HG02981 (cell line): Measurements from ENCODE around the gene RRAGD.

Source experiments
- ATAC-seq: cut with Tn5 transposase; IDR thresholded peaks from one replicate; pipeline ENCODE4 v1.9.1; 2021; ENCODE audit warnings: mild to moderate bottlenecking, moderate library complexity; ENCODE audit not compliant: unreplicated experiment

The RRAGD gene

DNA sequence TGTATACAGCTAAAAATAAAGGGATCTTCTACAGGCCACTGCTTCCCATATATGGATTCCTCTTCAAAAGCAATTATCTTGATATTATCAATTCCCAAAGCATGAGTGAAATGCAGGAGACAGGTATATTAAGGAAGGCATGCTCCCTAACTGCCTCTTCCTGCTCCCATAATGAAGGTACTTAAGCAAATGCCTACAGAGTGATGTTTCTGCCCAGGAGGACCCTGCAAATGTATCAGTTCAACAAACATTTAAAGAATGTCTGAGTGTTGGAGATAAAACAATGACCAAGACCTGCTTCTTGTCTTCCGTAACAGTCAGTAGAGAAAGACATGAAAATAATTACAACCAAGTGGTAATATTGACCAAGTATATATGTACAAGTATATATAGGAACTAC is 63.7 kb downstream of the RRAGD start:
- ATAC-seq = no peak

DNA sequence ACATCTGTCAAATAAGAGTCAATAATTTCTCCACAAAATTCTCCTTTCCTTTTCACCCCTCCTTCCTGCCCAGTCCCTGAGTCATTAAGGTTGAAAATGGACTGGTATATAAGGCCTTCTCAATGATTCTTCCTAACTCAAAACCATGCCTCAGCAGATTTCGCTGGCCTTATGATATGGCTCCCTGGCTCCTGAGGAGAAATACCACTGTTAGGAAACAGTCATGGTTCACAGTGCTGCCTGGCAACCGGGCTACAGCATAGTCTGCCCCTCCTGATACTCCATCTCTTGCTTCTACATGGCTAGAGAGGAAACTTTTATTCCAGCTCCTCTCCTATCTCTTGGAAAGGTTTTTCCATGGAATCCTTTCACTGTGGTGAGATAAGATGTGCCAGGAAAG is 64.2 kb downstream of the RRAGD start:
- ATAC-seq = no peak

DNA sequence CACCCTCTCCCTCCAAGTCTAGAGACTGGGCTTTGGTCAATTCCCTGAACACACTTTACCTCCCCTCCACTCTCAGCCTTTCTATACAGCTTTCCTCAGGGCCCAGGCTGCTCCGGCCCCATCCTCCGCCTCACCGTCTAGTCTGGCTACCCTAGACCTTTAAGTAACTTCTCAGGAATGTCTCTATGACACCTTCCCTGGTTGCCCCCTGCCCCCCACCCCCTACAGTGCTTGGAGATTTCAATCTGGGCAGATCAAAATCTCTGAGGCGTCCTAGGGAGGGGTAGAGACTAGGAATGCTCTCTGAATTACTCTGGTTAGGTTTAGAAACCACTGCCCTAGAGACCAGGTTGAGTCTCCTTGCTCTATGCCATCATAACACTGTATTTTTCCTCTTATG is 65.6 kb downstream of the RRAGD start:
- ATAC-seq = no peak

DNA sequence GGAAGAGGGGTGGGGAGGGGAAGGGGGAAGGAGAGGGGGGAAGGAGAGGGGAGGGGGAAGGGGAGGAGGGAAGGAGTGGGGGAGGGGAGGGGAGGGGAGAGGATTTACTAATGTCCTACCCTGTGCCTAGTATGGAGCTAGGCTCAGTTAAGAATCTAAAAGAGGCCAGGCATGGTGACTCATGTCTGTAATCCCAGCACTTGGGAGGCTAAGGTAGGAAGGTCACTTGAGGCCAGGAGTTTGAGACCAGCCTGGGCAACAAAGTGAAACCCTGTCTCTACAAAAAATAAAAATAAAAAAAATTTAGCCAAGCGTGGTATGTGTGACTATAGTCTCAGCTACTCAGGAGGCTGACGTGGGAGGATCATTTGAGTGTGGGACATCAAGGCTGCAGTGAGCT is 72.5 kb downstream of the RRAGD start:
- no peak for ATAC-seq

DNA sequence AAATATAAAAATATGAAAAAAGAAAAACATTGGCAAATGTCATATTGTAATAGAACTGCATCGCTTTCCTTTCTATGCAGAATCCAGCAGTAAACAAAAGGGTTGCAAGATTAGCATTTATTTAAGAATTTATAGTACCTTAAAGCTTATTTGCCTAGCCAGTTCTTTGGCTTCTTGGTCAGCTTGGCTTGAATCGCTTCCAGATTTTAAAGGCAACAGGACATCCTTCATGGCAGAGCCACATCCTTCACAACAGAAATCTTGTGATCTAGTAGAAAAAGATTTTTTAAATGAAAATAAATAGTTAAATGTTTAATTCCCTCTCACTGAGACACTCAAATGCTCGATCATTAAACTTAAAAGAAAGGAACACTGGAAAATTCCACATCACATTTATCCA is 76.9 kb downstream of the RRAGD start:
- no peak for ATAC-seq

DNA sequence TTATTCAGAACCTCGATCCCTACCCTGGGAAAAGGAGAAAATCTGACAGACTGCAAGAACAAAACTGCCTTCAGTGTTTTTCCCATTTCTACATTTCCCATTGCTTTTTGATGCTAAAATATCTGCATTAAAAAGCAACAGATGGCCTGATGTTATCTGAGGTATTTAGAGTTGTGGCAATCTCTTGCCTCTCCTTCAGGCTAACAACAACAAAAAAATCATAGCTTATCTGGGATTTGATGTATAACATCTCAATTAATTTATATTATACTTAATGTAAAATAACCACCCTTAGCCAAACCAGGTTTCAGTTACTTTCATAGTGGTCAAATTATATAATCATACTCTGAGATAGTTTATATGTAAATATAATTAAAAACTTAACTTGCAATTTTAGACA is 81.2 kb downstream of the RRAGD start:
- no peak for ATAC-seq

DNA sequence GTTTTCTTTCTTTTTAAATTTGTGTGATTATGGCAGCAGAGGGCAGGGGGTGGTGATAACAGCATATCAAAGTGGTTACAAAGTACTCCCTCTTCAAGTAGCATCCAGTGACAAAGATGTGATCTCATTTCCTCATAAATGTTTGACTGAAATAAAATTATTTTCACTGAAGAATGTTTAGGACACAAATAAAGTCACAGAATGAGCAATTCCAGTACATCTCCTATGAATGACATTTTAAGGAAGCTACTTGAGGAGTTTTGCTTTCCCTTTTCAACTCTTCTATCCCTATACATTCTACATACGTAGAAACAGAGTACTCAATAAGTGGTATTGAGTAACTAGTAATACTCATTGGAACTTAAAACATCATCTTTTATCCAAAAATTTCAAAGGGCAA is 83.1 kb downstream of the RRAGD start:
- ATAC-seq = no peak

DNA sequence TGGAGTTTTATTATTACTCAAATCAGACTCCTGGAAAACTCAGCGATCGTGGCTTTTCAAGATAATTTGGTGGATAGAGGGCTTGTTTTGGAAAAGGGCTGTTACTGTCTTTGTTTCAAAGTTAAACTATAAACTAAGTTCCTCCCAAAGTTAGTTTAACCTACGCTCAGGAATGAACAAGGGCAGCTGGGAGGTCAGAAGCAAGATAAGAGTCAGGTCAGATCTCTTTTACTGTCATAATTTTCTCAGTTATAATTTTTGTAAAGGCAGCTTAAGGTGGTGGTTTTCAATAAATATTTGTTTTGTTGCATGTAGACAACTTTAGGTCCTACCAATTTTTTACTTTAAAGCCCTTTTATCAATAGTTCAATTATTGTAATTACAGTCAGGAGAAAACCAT is 87.8 kb downstream of the RRAGD start:
- no peak for ATAC-seq

DNA sequence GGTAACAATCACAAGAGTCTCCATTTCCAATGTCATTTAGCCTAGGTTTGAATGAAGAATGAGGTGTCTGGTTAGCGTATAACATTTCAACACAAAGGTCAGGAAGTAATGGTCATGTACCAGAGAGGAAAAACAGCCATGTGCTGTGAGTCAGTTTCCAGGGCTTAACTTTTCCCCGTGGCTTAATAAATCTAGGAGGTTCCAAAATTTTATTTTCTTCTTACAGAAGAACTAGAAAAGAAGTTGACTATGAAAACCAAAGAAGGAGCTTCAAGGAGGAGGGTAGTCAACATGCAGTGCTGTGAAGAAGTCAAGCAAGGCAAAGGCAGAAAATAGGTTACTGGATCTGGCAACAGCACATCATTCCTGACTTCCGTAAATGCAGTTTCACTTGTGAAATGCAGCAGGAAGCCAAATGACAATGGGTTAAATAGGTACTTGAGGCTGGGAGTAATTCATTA is 88.5 kb downstream of the RRAGD start:
- no peak for ATAC-seq

DNA sequence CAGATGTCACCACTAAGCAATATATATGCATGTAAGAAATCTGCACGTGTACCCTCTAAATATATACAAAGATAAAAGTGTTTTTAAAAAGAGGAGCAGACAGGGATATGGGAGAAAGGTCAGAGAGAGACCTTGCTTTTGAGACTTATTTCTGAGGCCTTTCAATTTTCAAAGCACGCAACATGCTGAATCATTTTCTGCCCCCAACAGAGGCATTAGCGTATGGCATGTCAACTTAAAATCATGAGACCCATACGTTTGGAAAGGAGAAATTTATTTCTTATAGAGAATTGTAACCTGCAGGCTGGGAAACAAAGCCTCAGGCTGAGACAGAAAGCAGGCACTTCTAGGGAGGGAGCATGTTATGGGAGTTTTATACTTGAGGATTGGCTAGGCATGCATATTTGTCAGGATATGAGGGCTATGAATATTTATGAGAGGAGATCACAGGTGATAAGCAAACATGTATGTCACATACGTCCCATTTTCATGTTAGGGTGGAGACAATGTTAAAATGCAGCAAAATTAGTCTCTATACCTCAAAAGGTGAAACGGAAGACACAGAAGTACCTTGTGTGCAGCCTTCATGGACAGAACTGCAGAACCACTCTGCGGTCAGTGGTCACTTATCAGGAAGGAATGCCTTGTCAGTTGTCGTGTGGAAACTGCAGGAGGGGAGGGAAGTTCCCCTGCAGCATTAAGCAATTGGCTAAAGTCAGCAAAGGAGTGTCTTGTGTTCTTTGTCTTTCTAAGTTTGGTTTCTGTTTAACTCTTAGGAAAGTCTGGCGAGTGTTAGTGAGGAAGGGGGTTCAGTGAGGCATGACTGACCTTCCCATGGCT is 90.7 kb downstream of the RRAGD start:
- ATAC-seq = no peak

DNA sequence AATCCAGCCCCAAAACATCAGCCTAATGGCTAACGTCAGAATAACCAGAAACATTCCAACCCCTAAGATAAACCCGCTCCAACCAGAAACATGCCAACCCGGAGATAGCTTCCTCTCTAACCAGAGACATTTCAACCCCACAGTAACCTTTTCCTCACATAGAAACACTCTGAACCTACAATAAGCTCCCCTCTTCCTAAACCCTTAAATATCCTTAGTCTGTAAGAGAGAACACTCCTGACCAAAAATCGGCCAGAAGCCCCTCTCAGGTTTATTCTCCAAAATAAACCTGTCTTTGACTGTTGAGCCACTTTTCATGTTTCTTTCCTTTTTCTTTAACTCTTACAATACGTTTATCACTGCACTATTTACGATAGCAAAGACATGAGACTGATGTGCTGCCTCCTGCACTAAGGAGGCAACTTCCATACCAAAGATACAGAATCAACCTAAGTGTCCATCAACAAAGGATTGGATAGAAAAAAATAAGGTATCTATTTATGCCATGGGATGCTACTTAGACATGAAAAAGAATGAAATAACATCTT is 92.0 kb downstream of the RRAGD start:
- no peak for ATAC-seq

DNA sequence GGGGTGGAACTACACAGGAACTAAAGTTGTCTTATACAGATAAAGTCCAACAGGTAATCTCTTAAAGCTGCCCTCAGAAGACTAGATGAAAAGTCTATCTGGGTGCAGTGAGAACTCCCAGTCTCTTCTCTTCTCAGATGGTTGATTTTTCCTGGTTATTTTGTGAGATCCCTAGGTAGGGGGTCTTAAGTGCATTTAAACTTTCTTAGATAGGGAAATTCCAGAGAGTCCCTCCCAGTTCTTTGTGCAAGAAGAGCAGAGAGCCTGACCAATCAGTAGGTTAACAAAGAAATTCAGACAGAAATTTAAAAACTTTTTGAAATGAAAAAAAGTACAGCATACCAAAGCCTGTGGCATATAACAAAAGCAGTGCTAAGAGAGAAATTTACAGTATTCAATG is 95.0 kb downstream of the RRAGD start:
- ATAC-seq = no peak

DNA sequence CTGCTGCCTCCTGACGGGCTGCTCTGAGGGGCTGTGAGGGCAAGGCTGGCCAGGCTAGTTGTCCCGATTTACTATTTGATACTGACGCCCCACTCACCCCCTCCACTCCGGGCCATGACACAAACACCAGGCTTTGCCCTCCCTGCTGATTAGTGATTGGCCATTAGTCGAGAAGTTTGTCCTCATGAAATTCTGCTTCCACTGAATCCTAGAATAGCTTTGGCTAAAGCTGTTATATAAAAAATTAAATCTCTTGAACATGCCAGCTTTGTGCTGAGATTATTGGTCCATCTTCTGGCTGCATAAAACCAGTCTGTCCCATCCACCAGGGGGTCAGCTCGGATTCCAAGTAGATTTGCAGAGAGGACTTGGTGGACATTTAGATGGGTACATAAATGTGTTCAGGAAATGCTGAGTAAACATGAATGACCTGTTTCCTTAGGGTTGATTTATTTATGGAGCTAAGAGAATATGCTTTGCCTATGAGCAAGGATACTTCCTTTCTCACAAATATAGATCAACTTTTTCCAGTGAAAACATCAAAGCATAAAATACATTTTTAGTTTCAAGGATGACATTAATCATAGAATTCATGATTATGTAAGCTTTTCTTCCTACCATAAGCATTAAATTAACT is 96.7 kb downstream of the RRAGD start, which contains the start of gene GABRR2:
TSS of gene GABRR2 (minus strand) at position 51 of the 637 bp plus-strand sequence. CDS start 134 bp downstream, outside the sequence.
- ATAC-seq = no peak

DNA sequence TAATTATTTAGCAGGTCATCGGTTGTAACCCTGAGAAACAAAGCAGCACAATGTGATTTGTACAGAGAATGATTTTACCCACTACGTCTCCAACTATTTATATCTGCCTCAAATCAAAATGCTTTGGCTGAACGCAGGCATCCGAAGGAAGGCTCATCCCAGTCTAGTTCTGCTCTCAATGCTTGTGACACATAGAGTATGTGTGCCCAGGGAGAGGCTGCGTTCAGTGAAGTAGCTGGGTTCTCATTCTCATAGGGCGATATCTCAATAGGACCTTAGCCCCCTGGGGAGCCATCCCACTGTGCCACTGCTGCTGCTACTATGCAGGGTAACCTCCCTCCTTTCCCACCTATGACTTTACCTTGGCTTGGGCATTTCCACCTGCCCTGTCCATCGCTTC is 97.4 kb downstream of the RRAGD start:
- ATAC-seq = no peak
